ENCODE results near the gene PCP2.
A peak's percentile ranks its signal among the peaks of the same experiment; 100 is the strongest.

Gene PCP2

DNA sequence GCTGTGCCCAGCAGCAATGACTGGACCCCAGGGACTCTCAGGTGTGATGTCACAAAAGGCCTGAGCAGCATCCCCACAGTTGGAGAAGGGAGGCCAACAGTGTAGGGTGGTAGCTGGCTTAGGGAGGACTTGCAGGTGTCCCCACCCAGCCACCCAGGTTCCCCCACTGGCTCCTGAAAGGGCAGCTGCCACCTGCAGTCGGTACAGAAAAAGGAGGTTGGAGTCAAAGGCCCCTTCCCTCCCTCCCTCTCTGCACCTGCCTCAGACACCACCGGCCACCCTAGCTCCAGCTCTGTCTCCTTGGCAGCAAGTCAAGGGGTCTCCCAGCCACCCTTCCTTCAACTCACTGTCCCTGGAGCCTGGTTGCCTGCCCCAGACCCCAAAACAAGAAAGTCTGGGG, at the start of gene PCP2:
PCP2 (minus strand) TSS at position 22 of the 400 bp plus-strand sequence. CDS start 262 bp downstream, outside the sequence.
- no peak for DNase-seq (ENCODE audit: low read depth)

DNA sequence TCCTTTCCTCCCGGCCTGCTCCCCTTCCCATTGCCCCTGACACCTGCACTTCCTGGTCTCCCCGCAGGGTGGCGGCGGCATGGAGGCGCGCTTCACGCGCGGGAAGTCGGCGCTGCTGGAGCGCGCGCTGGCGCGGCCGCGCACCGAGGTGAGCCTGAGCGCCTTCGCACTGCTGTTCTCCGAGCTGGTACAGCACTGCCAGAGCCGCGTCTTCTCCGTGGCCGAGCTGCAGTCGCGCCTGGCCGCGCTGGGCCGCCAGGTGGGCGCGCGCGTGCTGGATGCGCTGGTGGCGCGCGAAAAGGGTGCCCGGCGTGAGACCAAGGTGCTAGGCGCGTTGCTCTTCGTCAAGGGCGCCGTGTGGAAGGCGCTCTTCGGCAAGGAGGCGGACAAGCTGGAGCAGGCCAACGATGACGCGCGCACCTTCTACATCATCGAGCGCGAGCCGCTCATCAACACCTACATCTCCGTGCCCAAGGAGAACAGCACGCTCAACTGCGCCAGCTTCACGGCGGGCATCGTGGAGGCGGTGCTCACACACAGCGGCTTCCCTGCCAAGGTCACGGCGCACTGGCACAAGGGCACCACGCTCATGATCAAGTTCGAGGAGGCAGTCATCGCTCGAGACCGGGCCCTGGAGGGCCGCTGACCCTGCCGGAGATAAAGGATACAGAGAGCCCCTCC, 48.8 kb upstream of the PCP2 start:
- no peak for DNase-seq (ENCODE audit: low read depth)

DNA sequence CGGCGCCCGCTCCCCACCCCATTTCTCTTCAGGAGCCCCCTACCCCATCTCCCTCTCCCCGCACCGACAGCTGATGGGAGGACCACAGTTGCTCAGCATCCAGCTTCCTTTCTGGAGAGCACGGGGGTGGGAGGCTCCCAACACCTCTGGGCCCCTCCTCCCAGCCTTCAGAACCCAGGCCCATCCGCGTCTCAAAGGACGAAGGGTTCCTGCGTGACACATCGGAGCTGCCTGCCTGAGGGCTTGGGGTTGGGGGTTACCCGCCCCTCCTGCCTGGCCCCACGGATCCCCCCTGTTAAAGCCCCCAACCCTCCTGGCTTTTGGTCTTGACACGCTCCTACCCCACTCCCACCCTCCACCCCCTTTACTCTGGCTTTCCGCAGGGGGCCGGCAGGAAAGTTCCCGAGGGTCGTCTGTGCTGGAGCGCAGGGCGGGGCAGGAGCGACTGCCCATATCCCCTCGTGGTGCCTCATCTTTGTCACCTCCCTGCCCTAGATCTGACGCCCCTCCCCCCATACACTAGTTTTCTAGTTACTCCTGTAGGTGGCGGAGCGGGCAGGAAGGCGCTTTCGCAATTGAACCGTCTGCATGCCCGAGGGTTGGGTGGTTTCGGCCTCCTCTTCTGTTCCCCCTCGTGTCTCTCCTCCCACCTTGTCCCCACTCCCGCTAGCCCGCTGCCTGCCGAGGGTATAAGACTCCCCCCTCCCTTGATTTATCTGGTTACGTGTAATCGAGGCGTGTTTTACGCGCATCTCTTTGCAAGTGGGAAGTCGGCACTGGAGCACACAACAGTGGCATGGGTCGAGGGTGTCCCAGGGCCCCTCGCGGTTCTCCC, 48.0 kb upstream of the PCP2 start:
- DNase-seq (ENCODE audit: low read depth) = peak; percentile 73

DNA sequence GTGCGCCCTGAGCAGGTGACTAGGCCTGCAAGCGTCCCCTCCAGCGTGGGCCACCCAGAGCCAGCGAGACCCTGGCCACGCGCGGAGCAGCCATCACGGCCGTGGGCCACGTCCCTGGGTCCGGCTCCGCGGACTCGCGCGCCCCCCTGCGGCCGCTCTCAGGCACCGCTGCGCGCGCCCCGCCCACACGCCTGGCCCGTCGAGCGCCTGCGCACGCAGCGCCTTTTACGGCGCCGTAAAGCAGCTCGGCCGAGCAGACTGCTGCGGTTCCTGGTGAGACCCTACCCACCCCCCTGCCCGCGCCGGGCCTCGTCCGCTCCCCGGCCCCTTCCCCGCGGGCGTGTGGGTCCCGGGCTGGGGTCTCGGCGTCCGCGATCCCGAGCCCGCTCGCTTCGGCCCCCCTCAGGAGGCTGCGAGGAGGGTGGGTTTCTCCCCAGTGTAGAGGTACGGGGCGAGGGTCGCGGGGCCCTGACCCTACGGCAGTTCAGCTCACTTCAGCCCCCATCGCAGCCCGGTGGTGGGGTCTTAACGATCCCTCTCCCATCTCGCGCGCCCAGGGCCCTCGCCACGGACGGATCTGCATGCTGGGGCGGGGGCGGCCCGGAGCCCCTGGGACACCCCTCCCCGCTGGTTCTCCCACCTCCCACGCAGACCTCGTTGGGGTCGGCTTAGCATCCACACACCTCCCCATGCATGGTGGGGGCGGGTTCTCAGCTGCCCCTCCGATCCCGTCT, 47.3 kb upstream of the PCP2 start, which contains the start of gene TRAPPC5:
TRAPPC5 (plus strand) TSS at position 228 of the 734 bp plus-strand sequence. CDS start 1,421 bp downstream, outside the sequence.
- peak; percentile 68 for DNase-seq (ENCODE audit: low read depth)

DNA sequence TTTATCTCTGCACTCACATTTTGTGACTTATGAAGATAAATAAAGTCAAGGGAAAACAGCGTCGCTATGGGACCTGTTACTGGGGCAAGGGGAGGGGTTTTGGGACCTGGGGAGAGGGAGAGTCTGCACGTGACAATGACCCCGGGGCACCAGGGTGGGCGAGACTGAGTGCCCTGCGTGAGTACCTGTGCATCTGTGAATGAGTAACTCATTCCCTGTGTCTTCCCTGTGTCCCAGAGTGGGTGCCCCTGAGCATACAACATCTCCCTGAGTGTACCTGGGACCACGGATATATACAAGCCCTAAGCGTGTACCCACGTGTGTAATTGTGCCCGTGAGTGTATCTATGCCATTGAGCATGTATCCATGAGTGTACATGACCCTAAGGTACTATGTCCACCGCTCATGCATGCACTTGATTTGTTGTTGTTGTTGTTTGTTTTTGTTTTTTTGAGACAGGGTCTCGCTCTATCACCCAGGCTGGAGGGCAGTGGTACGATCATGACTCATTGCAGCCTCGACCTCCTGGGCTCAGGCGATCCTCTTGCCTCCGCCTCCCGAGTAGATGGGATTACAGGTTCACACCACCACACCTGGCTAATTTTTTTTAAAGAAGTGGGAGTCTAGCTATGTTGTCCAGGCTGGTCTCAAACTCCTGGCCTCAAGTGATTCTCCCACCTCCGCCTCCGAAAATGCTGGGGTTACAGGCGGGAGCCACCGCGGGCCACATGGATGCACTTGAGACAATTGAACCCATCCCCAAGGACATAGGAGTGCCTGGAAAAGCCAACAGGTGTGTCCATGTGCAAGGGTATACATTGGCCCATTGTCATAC, 46.5 kb upstream of the PCP2 start:
- DNase-seq (ENCODE audit: low read depth) = no peak

DNA sequence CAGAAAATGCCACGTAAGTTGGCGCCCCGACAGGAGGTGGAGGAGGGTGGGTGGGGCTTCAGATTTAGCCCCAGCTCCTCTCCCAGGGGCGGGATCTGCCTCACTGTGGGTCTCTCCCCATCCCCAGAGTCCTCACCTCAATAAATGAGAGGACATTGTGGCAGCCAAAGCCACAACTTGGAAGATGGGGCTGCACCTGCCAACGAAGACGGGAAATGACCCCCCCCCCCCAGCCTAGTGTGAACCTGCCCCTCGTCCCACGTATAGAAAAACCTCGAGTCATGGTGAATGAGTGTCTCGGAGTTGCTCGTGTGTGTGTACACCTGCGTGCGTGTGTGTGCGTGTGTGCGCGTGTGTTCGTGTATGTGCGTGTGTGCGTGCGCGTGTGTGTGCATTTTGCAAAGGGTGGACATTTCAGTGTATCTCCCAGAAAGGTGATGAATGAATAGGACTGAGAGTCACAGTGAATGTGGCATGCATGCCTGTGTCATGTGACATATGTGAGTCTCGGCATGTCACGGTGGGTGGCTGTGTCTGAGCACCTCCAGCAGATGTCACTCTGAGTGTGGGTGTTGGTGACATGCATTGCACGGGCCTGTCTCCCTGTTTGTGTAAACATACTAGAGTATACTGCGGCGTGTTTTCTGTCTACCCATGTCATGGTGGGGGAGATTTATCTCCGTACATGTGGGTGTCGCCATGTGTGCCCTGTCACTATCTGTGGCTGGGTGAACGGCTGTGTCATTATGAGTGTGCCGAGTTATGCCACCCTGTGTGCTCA, 45.6 kb upstream of the PCP2 start:
- peak; percentile 50 for DNase-seq (ENCODE audit: low read depth)

DNA sequence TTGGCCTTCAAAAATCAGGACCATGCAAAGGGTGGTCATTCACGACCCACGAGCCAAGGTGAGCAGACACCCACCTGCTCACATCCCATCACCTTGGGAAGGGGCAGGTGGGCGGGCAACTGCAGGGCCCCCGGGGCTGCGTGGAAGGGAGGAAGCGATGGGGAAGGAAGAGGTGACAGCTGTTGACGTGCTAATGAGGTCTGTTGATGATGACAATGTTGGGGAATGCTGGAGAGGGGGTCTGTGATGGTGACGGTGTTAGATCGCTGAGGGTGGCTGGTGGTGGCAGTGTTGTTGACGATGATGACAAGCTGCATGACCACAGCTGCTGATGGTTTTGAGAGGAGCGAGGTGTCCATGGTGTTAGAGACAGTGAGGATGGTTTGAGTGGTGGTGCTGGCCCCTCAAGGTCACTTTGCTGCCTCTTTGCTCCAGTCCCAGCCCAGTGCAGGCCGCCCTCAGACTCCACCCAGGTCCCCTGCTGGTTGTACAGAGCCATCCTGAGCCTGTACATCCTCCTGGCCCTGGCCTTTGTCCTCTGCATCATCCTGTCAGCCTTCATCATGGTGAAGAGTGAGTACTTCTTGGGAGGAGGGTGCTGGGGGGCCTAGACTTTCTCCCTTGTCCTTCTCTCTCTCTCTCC, 44.3 kb upstream of the PCP2 start:
- DNase-seq (ENCODE audit: low read depth) = no peak

DNA sequence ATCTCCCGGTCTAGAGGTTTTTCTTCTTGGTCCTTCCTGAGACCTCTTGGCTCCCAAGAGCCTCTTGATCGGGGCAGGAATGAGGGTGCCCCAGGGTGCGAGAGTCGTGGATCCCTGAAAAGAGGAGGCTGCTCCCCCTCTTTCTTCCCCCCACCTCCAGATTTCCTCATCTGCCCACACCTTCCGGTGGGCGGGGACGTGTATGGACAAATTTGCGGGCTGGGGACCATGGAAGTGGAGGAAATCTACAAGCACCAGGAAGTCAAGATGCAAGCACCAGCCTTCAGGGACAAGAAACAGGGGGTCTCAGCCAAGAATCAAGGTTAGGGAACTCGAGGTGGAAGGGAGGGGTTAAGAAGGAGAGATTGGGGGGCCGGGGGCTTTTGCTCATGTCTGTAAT, 43.3 kb upstream of the PCP2 start, which contains the start of gene MCEMP1:
MCEMP1 (plus strand) TSS at position 237 of the 400 bp plus-strand sequence; CDS start at position 268, 31 bp downstream.
- no peak for DNase-seq (ENCODE audit: low read depth)

DNA sequence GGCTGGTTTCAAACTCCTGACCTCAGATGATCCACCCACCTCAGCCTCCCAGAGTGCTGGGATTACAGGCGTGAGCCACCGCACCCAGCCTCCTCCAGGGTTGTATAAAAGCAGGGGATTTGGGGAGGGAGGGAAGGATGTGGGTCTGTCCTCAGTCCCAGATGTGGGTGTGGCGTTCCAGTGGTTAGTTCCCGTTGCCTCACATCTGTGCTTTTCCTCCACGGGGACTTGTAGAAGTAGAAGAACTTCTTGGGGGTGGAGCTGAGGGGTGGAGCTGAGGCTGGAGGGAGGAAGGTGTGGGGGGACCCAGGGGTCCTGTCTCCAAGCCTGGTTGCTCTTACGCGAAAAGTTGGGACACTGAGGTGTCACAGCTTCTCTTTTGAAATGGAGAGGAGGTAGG, 42.9 kb upstream of the PCP2 start:
- DNase-seq (ENCODE audit: low read depth) = no peak

DNA sequence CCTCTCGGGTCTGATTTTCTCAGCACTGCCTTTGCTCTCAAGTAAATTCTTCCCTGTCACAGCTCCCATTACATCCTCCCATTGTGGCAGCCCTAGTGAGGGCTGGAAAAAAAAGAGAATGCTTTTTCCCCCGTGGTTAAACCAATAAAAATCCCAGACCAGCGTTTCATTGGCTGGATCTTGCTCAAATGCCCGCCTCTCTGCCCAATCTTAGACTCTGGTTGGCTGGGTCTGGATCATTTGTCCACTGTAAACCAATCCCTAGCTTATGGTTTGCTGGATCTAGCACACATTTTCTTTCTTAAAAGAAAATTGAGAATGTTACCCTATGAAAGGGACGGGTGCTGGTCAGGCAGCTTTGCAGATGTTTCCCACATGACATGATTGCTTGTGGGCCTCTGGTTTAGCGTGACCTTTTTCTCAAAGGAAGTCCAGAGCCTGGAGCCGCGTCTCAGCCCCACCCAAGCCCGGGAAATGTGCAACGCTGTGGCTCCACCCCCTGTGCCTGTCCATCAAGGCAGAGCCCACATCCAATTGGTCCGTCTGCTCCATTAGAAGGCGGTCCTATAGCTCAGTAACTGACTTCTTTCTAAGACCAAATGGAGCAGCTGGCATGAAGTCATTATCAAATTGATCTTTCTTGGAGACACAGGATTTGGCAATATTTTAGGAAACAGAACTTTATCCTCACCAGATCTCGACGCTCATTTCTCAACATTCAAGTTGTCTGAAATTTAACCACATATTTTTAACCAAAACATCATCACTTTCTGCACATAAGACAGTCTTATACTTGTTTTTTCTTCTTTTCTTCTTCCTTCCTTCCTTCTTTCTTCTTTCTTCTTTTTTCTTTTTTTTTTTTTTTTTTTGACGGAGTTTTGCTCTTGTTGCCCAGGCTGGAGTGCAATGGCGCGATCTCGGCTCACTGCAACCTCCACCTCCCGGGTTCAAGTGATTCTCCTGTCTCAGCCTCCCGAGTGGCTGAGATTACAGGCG, 40.8 kb upstream of the PCP2 start:
- no peak for DNase-seq (ENCODE audit: low read depth)

DNA sequence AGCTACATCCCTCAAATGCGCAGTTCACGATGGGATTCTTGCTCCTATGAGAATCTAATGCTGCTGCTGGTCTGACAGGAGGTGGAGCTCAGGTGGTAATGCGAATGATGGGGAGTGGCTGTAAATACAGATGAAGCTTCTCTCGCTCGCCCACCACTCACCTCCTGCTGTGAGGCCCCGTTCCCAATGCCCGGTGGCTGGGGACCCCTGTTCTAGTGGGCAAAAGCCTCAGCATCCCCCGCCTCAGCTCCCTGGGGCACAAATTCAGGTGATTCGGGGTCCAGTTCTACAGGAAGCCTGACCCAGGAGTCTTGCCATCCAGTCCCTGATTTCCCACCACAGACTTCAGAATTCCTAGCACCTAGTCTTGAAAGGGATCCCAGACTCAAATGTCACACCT, 39.0 kb upstream of the PCP2 start:
- DNase-seq (ENCODE audit: low read depth) = no peak

DNA sequence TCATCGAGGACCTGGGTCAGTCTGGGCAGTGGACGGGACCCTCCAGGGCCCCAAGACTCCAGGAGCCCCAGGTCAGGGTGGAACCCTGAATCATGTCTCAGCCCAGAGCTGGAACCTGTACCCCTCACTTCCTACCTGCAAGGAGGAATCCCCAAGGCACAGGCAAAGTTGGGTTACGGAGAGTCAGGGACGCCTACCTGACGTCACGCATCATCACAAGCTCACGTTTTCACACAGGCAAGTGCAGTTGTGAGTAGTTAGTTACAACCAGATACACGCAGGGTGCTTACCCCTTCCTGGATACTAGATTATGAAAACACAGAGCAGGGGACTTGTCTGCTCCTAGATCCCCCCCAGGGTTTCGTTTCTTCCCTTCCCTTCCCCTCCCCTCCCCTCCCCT, 37.3 kb upstream of the PCP2 start:
- DNase-seq (ENCODE audit: low read depth) = no peak

DNA sequence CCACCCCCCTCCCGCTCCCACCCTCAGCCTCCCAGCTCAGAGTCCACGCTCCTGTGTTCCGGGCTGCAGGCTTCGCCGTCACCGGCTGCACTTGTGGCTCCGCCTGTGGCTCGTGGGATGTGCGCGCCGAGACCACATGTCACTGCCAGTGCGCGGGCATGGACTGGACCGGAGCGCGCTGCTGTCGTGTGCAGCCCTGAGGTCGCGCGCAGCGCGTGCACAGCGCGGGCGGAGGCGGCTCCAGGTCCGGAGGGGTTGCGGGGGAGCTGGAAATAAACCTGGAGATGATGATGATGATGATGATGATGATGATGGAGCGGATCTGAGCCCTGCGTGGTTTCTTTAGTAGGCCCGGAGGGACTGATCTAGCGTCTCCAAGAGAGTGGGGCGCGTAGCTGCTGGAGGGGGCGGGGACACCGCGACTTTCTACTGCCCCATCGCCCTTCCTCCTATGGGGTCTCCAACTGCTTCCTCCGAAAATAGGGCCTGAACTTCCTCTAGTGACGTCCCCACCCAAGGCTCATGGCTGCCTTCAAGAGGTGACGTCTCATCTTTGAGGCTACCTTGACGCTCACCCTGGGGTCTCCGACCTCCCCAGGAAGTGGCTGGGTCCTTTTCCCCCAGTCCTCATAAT, 36.7 kb upstream of the PCP2 start:
- no peak for DNase-seq (ENCODE audit: low read depth)

DNA sequence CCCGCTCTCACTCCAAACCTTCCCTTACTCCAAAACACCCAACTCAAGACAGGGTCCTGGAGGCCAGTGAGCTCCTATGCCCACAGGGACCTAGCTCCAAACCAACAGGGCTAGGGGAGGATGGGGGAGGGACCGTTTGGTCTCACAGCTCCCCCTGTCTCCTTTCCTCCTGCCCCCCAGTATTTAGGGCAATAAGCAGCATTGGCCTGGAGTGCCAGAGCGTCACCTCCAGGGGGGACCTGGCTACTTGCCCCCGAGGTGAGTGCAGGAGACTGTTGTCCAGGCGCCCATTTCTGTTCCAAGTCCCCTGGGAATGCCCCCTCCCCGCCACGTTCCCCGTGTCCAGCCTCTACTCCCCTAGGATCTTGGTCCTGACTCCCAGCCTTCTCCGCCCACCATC, 36.1 kb upstream of the PCP2 start:
- no peak for DNase-seq (ENCODE audit: low read depth)

DNA sequence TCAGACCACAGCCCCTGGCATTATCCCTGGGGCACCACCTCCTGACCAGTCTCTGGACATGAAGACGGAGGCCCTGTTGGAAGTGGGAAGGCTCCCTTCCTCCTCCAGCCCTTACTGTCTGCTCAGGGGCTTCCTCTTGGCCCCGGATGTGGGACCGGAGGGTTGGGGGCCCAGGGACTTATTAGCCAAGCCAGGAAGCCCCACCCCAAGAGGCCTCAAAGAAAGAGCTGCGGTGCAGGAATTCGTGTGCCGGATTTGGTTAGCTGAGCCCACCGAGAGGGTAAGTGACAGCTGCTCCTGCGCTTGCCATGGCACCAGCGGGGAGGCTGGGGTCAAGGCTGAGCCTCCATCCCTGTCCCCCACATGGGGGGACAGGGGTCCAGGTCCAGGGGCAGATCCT, 35.3 kb upstream of the PCP2 start, which contains the start of gene RETN:
RETN (plus strand) TSS at position 208 of the 400 bp plus-strand sequence. CDS start 278 bp downstream, outside the sequence.
- no peak for DNase-seq (ENCODE audit: low read depth)

DNA sequence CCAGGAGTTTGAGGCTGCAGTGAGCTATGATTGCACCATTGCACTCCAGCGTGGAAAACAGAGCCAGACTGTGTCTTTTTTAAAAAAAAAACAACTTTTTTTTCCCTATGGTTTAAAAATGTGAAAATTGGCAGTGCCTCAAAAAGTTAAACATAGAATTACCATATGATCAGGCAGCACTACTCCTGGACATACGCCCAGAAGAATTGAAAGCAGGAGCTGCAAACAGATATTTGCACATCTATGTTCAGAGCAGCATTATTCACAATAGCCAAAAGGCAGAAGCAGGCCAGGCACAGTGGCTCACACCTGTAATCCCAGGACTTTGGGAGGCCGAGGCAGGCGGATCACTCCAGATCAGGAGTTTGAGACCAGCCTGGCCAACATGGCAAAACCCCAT, 31.6 kb upstream of the PCP2 start:
- no peak for DNase-seq (ENCODE audit: low read depth)

DNA sequence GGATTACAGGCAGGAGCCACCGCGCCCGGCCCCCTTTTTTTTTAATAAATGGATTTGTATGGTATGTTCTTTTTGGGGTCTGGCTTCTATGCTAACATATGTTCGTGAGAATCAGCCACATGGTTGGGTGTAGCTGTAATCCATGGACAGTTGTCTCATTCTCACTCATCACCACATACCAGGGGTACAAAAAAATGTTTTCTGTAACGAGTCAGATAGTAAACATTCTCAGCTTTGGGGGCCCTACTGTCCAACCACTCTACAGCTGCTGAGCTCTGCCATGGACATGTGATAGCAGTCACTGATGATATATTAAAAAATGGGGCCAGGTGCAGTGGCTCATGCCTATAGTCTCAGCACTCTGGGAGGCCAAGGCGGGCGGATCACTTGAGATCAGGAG, 30.2 kb upstream of the PCP2 start:
- no peak for DNase-seq (ENCODE audit: low read depth)

DNA sequence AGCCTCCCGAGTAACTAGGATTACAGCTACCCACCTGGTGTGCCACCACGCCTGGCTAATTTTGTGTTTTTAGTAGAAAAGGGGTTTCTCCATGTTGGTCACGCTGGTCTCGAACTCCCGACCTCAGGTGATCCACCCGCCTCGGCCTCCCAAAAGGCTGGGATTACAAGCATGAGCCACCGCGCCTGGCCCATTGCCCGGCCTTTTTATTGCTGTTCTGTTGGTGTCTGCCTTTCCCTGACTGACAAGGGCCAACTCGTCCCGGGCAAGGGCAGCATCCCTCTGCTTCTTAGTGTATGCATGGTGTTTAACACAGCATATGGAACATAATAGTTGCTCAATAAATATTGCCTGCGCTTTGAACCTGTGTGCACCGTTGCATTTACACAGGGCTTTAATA, 29.1 kb upstream of the PCP2 start:
- DNase-seq (ENCODE audit: low read depth) = no peak

Data from stimulated activated CD8-positive, alpha-beta memory T cell treated with anti-CD3 and anti-CD28 coated beads, Interleukin-12 subunit alpha, Interleukin-12 subunit beta, amount 100 ng/mL, for 1 hour (primary cell).